K562 (cell line): ENCODE measurements around the gene RBSN. TPM values are rescaled to one million over a fixed set of nuclear protein-coding genes. Genes with fewer than 3 reads are reported as not detected.

Source experiments
- CREB1 ChIP-seq, 2 experiments: sonication (generic) in 1 of 2; formaldehyde crosslinking in 1 of 2; IDR thresholded peaks; 2 replicates each; pipeline versions ENCODE4 v1.6.1 to v1.8.0; 2012 to 2022; ENCODE audit warnings: inconsistent platforms in 1 of 2, mild to moderate bottlenecking in 1 of 2, missing genetic modification reagents in 1 of 2, moderate library complexity in 1 of 2
- KHSRP ChIP-seq: fragments of 450-650 bp; IDR thresholded peaks from 2 replicates; pipeline ENCODE4 v1.6.1; 2017
- MAFG ChIP-seq: fragments of 450-650 bp; conservative IDR thresholded peaks from 2 replicates; pipeline ENCODE4 v1.6.1; 2016; ENCODE audit warnings: missing genetic modification characterization, missing compliant biosample characterization
- PTRF ChIP-seq: fragments of 450-650 bp; IDR thresholded peaks from 2 replicates; pipeline ENCODE4 v1.6.1; 2016; ENCODE audit warnings: mild to moderate bottlenecking, missing genetic modification characterization, missing compliant biosample characterization
- SNIP1 ChIP-seq: fragments of 450-650 bp; IDR thresholded peaks from 2 replicates; pipeline ENCODE4 v1.7.1; 2017; ENCODE audit warnings: low read depth, mild to moderate bottlenecking
- SP2 ChIP-seq: IDR thresholded peaks from 2 replicates; pipeline ENCODE4 v1.6.1; 2011; ENCODE audit warnings: mild to moderate bottlenecking, low read depth, low read length, moderate library complexity; ENCODE audit not compliant: poor library complexity, severe bottlenecking; ENCODE audit errors: extremely low read depth
- SUPT5H ChIP-seq: fragments of 450-650 bp; IDR thresholded peaks from 2 replicates; pipeline ENCODE4 v1.6.1; 2016
- TEAD4 ChIP-seq, 2 experiments: sonication (generic) in 1 of 2; formaldehyde crosslinking in 1 of 2; IDR thresholded peaks; 2 replicates each; pipeline versions ENCODE4 v1.6.1 to v1.8.0; 2012 to 2022; ENCODE audit warnings: borderline replicate concordance in 1 of 2, inconsistent platforms in 1 of 2, low read length in 1 of 2, mild to moderate bottlenecking in 1 of 2, missing genetic modification reagents in 1 of 2
- ZBTB17 ChIP-seq: fragments of 450-650 bp; formaldehyde crosslinking; IDR thresholded peaks from 2 replicates; pipeline ENCODE4 v1.4.0; 2020; ENCODE audit warnings: mild to moderate bottlenecking
- ZNF41 ChIP-seq: fragments of 250-450 bp; sonication (Bioruptor Pico); conservative IDR thresholded peaks from 2 replicates; pipeline ENCODE4 v1.4.0; 2020; ENCODE audit warnings: mild to moderate bottlenecking
- polyA plus RNA-seq, 8 experiments: library from polyadenylated mRNA; depleted of rRNA in 4 of 8; stranded (reverse) in 5 of 8; unstranded in 3 of 8; fragments of >200 nt; fragmentation: Nextera tagmentation in 2 of 8; fragmentation: Illumina TruSeq in 1 of 8; extraction: Ambion mirVana in 2 of 8; extraction: Trizol in 1 of 8; gene quantifications; 2 replicates each; pipeline versions ENCODE4 v1.2.1 to v1.2.3, GENCODE V29; 2011 to 2014; ENCODE audit warnings: inconsistent platforms in 1 of 8, missing spikeins in 1 of 8
- total RNA-seq, 7 experiments: library from RNA; depleted of rRNA in 6 of 7; stranded (reverse); fragments of >200 nt in 6 of 7; fragmentation: Illumina TruSeq in 2 of 7; extraction: Trizol in 2 of 7; gene quantifications; 2 replicates each; pipeline versions ENCODE4 v1.2.1 to v1.2.3, GENCODE V29; 2011 to 2021; ENCODE audit warnings: low replicate concordance in 1 of 7
- TF ChIP-seq, protein P1 (sequence below): fragments of 200-800 bp; sonication (Bioruptor generic); IDR thresholded peaks from 2 replicates; pipeline ENCODE4 v1.6.1; 2016; ENCODE audit warnings: missing genetic modification characterization, missing compliant biosample characterization
- TF ChIP-seq, protein P2 (sequence below): fragments of 250-450 bp; sonication (Bioruptor Pico); IDR thresholded peaks from 2 replicates; pipeline ENCODE4 v1.9.0; 2021; ENCODE audit warnings: mild to moderate bottlenecking, inconsistent platforms
- TF ChIP-seq, protein P3 (sequence below): fragments of 250-450 bp; sonication (Bioruptor Pico); IDR thresholded peaks from 2 replicates; pipeline ENCODE4 v1.5.0; 2021

Gene RBSN
- total and polyA plus RNA-seq, 9 of the 15 experiments (the other 6 are each of a cell fraction or from before 2014, with no cell fraction given): 2.9 to 19.6 (median 15.0) TPM

DNA sequence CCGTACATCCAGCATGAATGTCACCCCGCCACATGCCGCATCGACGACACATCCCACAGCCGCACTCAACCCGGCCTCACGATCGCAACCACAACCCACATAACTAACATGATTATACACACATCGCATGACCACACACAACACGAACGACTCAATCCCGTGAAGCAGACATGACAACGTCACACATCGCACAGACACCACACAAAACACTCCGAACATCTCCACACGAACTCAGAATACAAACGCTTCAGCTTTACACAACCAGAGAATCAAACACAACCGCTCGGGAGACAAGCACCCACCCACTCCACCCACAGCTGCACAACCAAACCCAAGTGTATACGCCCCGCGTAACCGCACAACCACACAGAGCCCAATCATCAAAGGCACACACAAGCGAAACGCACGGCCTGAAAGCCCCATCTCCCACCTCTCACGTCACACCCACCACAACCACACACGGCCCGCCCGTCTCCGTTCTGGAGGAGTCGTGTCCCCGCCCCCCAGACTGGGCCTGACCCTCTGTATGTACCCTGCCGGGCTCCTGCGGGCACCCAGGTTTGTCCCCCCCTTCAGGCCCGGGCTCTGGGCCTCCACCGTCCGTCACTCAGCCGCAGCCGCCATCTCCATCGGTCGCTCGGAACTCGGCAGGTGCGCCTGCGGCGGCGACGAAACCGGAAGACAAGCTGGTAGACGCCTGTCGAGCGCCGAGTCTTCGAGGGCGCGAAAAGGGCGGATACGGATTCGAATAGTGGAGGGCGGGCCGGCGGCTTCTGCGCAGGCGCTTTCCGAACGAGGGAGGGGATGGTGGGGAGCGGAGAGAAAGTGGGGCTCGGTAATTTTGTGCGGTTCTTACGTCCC is at the start of gene RBSN (continued):
- no peak for TF ChIP-seq ZNF41
- TF ChIP-seq SP2: no peak
- no peak for TF ChIP-seq MAFG
- TF ChIP-seq, protein P1, sequence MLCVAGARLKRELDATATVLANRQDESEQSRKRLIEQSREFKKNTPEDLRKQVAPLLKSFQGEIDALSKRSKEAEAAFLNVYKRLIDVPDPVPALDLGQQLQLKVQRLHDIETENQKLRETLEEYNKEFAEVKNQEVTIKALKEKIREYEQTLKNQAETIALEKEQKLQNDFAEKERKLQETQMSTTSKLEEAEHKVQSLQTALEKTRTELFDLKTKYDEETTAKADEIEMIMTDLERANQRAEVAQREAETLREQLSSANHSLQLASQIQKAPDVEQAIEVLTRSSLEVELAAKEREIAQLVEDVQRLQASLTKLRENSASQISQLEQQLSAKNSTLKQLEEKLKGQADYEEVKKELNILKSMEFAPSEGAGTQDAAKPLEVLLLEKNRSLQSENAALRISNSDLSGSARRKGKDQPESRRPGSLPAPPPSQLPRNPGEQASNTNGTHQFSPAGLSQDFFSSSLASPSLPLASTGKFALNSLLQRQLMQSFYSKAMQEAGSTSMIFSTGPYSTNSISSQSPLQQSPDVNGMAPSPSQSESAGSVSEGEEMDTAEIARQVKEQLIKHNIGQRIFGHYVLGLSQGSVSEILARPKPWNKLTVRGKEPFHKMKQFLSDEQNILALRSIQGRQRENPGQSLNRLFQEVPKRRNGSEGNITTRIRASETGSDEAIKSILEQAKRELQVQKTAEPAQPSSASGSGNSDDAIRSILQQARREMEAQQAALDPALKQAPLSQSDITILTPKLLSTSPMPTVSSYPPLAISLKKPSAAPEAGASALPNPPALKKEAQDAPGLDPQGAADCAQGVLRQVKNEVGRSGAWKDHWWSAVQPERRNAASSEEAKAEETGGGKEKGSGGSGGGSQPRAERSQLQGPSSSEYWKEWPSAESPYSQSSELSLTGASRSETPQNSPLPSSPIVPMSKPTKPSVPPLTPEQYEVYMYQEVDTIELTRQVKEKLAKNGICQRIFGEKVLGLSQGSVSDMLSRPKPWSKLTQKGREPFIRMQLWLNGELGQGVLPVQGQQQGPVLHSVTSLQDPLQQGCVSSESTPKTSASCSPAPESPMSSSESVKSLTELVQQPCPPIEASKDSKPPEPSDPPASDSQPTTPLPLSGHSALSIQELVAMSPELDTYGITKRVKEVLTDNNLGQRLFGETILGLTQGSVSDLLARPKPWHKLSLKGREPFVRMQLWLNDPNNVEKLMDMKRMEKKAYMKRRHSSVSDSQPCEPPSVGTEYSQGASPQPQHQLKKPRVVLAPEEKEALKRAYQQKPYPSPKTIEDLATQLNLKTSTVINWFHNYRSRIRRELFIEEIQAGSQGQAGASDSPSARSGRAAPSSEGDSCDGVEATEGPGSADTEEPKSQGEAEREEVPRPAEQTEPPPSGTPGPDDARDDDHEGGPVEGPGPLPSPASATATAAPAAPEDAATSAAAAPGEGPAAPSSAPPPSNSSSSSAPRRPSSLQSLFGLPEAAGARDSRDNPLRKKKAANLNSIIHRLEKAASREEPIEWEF: no peak
- TF ChIP-seq SUPT5H: peak; percentile 94
- TF ChIP-seq, protein P2, sequence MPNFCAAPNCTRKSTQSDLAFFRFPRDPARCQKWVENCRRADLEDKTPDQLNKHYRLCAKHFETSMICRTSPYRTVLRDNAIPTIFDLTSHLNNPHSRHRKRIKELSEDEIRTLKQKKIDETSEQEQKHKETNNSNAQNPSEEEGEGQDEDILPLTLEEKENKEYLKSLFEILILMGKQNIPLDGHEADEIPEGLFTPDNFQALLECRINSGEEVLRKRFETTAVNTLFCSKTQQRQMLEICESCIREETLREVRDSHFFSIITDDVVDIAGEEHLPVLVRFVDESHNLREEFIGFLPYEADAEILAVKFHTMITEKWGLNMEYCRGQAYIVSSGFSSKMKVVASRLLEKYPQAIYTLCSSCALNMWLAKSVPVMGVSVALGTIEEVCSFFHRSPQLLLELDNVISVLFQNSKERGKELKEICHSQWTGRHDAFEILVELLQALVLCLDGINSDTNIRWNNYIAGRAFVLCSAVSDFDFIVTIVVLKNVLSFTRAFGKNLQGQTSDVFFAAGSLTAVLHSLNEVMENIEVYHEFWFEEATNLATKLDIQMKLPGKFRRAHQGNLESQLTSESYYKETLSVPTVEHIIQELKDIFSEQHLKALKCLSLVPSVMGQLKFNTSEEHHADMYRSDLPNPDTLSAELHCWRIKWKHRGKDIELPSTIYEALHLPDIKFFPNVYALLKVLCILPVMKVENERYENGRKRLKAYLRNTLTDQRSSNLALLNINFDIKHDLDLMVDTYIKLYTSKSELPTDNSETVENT: no peak; the same call in 1 of the 2 replicates
- TF ChIP-seq, protein P3, sequence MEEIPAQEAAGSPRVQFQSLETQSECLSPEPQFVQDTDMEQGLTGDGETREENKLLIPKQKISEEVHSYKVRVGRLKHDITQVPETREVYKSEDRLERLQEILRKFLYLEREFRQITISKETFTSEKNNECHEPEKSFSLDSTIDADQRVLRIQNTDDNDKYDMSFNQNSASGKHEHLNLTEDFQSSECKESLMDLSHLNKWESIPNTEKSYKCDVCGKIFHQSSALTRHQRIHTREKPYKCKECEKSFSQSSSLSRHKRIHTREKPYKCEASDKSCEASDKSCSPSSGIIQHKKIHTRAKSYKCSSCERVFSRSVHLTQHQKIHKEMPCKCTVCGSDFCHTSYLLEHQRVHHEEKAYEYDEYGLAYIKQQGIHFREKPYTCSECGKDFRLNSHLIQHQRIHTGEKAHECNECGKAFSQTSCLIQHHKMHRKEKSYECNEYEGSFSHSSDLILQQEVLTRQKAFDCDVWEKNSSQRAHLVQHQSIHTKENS (CRISPR knock-in tag): no peak
- TF ChIP-seq ZBTB17 (CRISPR knock-in tag): peak; percentile 100
- no peak for TF ChIP-seq SNIP1
- TF ChIP-seq TEAD4 (IDR thresholded peaks at IDR 0.05; ENCODE audit: low read length): 0 out of 2 replicates have a peak, but pooled peaks have one; percentile 9
- TF ChIP-seq TEAD4 (CRISPR knock-in tag; IDR thresholded peaks at IDR 0.05; ENCODE audit: borderline replicate concordance): no peak
- no peak for TF ChIP-seq PTRF (tag)
- peak; percentile 91 for TF ChIP-seq CREB1 (IDR thresholded peaks at IDR 0.05)
- peak; percentile 95 for TF ChIP-seq CREB1 (CRISPR knock-in tag; IDR thresholded peaks at IDR 0.05)
- peak; percentile 22 for TF ChIP-seq KHSRP
